K562 (cell line): ENCODE measurements around the gene BEST3. TPM values are rescaled to one million over a fixed set of nuclear protein-coding genes. Genes with fewer than 3 reads are reported as not detected.
A peak's percentile ranks its signal among the peaks of the same experiment; 100 is the strongest.

Experiments
- BDP1 ChIP-seq: IDR thresholded peaks from 3 replicates; pipeline ENCODE4 v1.6.1; 2011; ENCODE audit not compliant: insufficient read length, insufficient read depth
- CHD7 ChIP-seq: fragments of 200-600 bp; sonication (generic); IDR thresholded peaks from one replicate; pipeline ENCODE4 v1.6.1; 2012; ENCODE audit warnings: mild to moderate bottlenecking, low read depth, low read length, inconsistent platforms
- E2F5 ChIP-seq: sonication (generic); formaldehyde crosslinking; IDR thresholded peaks from 2 replicates; pipeline ENCODE4 v1.8.0; 2022; ENCODE audit warnings: mild to moderate bottlenecking, missing genetic modification reagents
- KAT7 ChIP-seq: sonication (generic); formaldehyde crosslinking; IDR thresholded peaks from 2 replicates; pipeline ENCODE4 v1.8.0; 2022; ENCODE audit warnings: missing genetic modification reagents, mild to moderate bottlenecking, borderline replicate concordance
- MLX ChIP-seq, 2 experiments: fragments of 450-650 bp in 1 of 2; sonication (generic) in 1 of 2; formaldehyde crosslinking; conservative IDR thresholded peaks; 2 replicates each; pipeline versions ENCODE4 v1.4.0 to v1.8.1; 2020 to 2022; ENCODE audit warnings: mild to moderate bottlenecking in 1 of 2, missing genetic modification reagents in 1 of 2
- MTA2 ChIP-seq: fragments of 450-650 bp; IDR thresholded peaks from 2 replicates; pipeline ENCODE4 v1.6.1; 2016; ENCODE audit warnings: low read depth
- MYNN ChIP-seq, 2 experiments: sonication (generic); formaldehyde crosslinking in 1 of 2; IDR thresholded peaks; 2 replicates each; pipeline versions ENCODE4 v1.5.0 to v1.6.1; 2016 to 2020; ENCODE audit warnings: antibody characterized with exemption in 1 of 2, missing genetic modification reagents in 1 of 2
- NBN ChIP-seq: fragments of 450-650 bp; IDR thresholded peaks from 2 replicates; pipeline ENCODE4 v1.6.1; 2016; ENCODE audit warnings: low read depth, mild to moderate bottlenecking
- NFE2 ChIP-seq: IDR thresholded peaks from 2 replicates; pipeline ENCODE4 v1.6.1; 2014; ENCODE audit warnings: antibody characterized with exemption, low read depth
- NR2F6 ChIP-seq: fragments of 450-650 bp; formaldehyde crosslinking; IDR thresholded peaks from 2 replicates; pipeline ENCODE4 v1.4.0; 2020; ENCODE audit warnings: mild to moderate bottlenecking
- PHF21A ChIP-seq: fragments of 450-650 bp; IDR thresholded peaks from 2 replicates; pipeline ENCODE4 v1.6.1; 2017; ENCODE audit warnings: low read depth, borderline replicate concordance
- SMARCC2 ChIP-seq: fragments of 450-650 bp; IDR thresholded peaks from 2 replicates; pipeline ENCODE4 v1.6.1; 2017; ENCODE audit warnings: antibody characterized with exemption, moderate library complexity, mild to moderate bottlenecking, low read depth
- TARDBP ChIP-seq: fragments of 450-650 bp; IDR thresholded peaks from 2 replicates; pipeline ENCODE4 v1.6.1; 2016
- TCFL5 ChIP-seq: fragments of 250-450 bp; sonication (Bioruptor Pico); conservative IDR thresholded peaks from 2 replicates; pipeline ENCODE4 v1.6.1; 2021; ENCODE audit warnings: mild to moderate bottlenecking, moderate library complexity, matching md5 sums
- THRB ChIP-seq: fragments of 450-650 bp; formaldehyde crosslinking; conservative IDR thresholded peaks from 2 replicates; pipeline ENCODE4 v1.4.0; 2022; ENCODE audit warnings: mild to moderate bottlenecking, missing genetic modification characterization
- polyA plus RNA-seq, 8 experiments: library from polyadenylated mRNA; depleted of rRNA in 4 of 8; stranded (reverse) in 5 of 8; unstranded in 3 of 8; fragments of >200 nt; fragmentation: Nextera tagmentation in 2 of 8; fragmentation: Illumina TruSeq in 1 of 8; extraction: Ambion mirVana in 2 of 8; extraction: Trizol in 1 of 8; gene quantifications; 2 replicates each; pipeline versions ENCODE4 v1.2.1 to v1.2.3, GENCODE V29; 2011 to 2014; ENCODE audit warnings: inconsistent platforms in 1 of 8, missing spikeins in 1 of 8
- total RNA-seq, 7 experiments: library from RNA; depleted of rRNA in 6 of 7; stranded (reverse); fragments of >200 nt in 6 of 7; fragmentation: Illumina TruSeq in 2 of 7; extraction: Trizol in 2 of 7; gene quantifications; 2 replicates each; pipeline versions ENCODE4 v1.2.1 to v1.2.3, GENCODE V29; 2011 to 2021; ENCODE audit warnings: low replicate concordance in 1 of 7

BEST3 gene
- total and polyA plus RNA-seq, 9 of the 15 experiments (the other 6 are each of a cell fraction or from before 2014, with no cell fraction given): 0.15 TPM; not detected in 8

GRCh38 chr12:69623970-69624369 lies 75.1 kb downstream of the BEST3 start (continued):
- TF ChIP-seq CHD7 (no peak), SMARCC2 (peak; percentile 90), E2F5 (CRISPR knock-in tag) (no peak), TARDBP (no peak), NFE2 (peak; percentile 69), KAT7 (no peak; the same call in 1 of the 2 replicates), MTA2 (peak; percentile 97), NR2F6 (CRISPR knock-in tag) (no peak), THRB (CRISPR knock-in tag) (no peak), BDP1 (no peak), MYNN (IDR thresholded peaks at IDR 0.05) (peak; percentile 92), MYNN (CRISPR knock-in tag; IDR thresholded peaks at IDR 0.05) (no peak), PHF21A (peak; percentile 79), MLX (CRISPR knock-in tag; conservative IDR thresholded peaks at IDR 0.05) (no peak), NBN (peak; percentile 91; the same call in 1 of the 2 replicates), TCFL5 (CRISPR knock-in tag) (no peak; the same call in 1 of the 2 replicates)
